HG02798 (cell line): Measurements from ENCODE around the gene APOE.
A peak's percentile ranks its signal among the peaks of the same experiment; 100 is the strongest.

Experiments
- ATAC-seq: cut with Tn5 transposase; IDR thresholded peaks from one replicate; pipeline ENCODE4 v1.9.1; 2021; ENCODE audit warnings: mild to moderate bottlenecking; ENCODE audit not compliant: unreplicated experiment, poor library complexity

APOE gene

DNA sequence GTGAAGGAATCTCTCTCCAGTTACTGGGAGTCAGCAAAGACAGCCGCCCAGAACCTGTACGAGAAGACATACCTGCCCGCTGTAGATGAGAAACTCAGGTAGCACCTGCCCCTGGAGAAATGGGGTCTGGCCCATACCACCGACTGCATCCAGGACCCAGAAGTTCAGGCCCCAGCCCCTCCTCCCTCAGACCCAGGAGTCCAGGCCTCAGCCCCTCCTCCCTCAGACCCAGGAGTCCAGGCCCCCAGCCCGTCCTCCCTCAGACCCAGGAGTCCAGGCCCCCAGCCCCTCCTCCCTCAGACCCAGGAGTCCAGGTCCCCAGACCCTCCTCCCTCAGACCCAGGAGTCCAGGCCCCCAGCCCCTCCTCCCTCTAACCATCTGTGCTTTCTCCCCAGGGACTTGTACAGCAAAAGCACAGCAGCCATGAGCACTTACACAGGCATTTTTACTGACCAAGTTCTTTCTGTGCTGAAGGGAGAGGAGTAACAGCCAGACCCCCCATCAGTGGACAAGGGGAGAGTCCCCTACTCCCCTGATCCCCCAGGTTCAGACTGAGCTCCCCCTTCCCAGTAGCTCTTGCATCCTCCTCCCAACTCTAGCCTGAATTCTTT, 43.3 kb downstream of the APOE start:
- no peak for ATAC-seq

DNA sequence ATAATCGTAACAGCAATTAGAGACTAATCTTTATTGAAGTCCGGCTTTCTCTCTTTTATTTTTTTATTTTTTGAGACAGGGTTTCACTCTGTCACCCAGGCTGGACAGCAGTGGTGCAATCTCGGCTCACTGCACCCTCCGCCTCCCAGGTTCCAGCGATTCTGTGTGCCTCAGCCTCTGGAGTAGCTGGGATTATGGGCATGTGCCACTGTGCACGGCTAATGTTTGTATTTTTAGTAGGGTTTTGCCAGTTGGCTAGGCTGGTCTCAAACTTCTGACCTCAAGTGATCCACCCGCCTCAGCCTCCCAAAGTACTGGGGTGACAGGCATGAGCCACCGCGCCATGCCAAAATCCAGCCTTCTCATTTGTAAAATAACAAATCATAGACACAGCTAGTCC, 44.0 kb downstream of the APOE start:
- ATAC-seq = no peak

- no peak for ATAC-seq
Observed at GRCh38 chr19:44951179-44952159, 45.9 kb downstream of the APOE start.

DNA sequence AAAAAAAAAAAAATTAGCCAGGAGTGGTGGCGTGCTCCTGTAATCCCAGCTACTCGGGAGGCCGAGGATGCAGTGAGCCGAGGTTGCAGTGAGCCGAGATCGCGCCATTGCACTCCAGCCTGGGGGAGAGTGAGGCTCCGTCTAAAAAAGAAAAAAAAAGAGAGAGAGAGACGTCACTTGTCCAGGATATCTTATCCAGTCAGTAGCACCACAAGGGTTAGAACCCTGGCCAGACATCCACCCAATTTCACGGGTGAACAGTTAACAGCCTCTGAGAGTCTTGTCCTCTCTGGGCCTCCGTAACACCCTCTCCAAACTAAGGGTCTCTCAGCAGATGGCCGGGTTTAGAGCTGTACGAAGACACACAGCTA, 48.7 kb downstream of the APOE start:
- ATAC-seq = no peak

DNA sequence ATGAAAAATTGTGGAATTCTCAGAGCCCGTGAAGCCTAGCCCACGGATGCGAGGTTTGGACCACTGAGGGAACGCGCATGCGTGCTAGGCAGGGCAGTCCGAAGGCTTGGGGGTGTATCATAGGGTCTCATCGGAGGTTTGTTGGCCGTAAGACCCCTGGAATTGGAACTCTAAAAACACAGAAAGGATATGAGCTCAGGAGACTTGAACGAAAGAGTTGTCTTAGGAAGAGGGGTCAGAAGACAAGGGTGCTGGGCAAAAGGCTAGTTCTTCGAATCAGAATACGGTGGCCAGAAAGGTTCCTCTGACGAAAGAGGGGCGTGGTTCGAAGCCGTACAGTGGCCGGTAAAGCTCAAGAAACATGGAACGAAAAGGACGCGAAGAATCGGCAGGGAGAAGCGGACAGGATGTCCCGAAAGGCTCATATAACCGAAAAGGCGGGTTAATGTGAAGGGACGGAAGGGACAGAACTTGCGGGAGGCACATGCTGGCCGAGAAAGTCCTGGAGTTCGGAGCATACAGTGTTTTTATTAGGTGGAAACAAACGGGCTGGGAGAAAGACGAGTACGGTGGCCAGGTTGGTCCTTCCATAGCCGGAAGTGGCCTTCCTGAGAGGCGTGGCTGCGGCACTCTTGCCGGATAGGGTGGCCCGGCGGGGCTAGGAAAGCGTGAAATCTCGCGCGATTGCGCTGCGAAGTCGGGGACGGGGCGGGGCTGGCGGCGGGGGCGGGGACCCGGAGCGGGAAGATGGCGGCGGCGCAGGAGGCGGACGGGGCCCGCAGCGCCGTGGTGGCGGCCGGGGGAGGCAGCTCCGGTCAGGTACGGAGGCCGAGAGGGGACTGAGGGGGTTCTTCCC, 49.3 kb downstream of the APOE start, which contains the start of gene CLPTM1:
Gene CLPTM1, plus strand, starts transcription at position 732 of the 856 bp plus-strand sequence. Its CDS starts 16 bp downstream, at position 748.
- ATAC-seq = peak; percentile 89

GRCh38 chr19:44955505-44956439, 50.2 kb downstream of the APOE start:
- no peak for ATAC-seq

GRCh38 chr19:44957526-44957925, 51.9 kb downstream of the APOE start:
- ATAC-seq = no peak

GRCh38 chr19:44958090-44958489, 52.5 kb downstream of the APOE start:
- ATAC-seq = no peak
